HEK293 (cell line): ENCODE measurements around the gene COPG1.

Source experiments
- BCL11A ChIP-seq: fragments of 450-650 bp; formaldehyde crosslinking; IDR thresholded peaks from 2 replicates; pipeline ENCODE4 v1.5.1; 2016; ENCODE audit warnings: low read depth, missing biosample characterization, missing genetic modification characterization
- IKZF3 ChIP-seq: fragments of 450-650 bp; IDR thresholded peaks from 2 replicates; pipeline ENCODE4 v1.5.0; 2018; ENCODE audit warnings: missing biosample characterization, mild to moderate bottlenecking, missing genetic modification characterization, moderate library complexity
- MYNN ChIP-seq: fragments of 450-650 bp; formaldehyde crosslinking; IDR thresholded peaks from 2 replicates; pipeline ENCODE4 v1.5.1; 2016; ENCODE audit warnings: missing biosample characterization, missing genetic modification characterization, borderline replicate concordance
- OVOL3 ChIP-seq: fragments of 450-650 bp; formaldehyde crosslinking; IDR thresholded peaks from 2 replicates; pipeline ENCODE4 v1.5.1; 2016; ENCODE audit warnings: missing biosample characterization, missing genetic modification characterization
- SETDB1 ChIP-seq: IDR thresholded peaks from one replicate; pipeline ENCODE4 v1.6.1; 2017; ENCODE audit warnings: mild to moderate bottlenecking, low read length, moderate library complexity, mixed read lengths; ENCODE audit not compliant: insufficient read length
- ZBTB21 ChIP-seq: fragments of 450-650 bp; formaldehyde crosslinking; IDR thresholded peaks from 2 replicates; pipeline ENCODE4 v1.5.1; 2017; ENCODE audit warnings: missing biosample characterization, missing genetic modification characterization
- ZNF121 ChIP-seq: fragments of 450-650 bp; formaldehyde crosslinking; IDR thresholded peaks from 2 replicates; pipeline ENCODE4 v1.5.1; 2016; ENCODE audit warnings: missing biosample characterization, missing genetic modification characterization
- ZNF16 ChIP-seq: fragments of 450-650 bp; formaldehyde crosslinking; IDR thresholded peaks from 2 replicates; pipeline ENCODE4 v1.5.1; 2016; ENCODE audit warnings: low read depth, missing biosample characterization, missing genetic modification characterization
- ZNF561 ChIP-seq: fragments of 450-650 bp; IDR thresholded peaks from 2 replicates; pipeline ENCODE4 v1.5.1; 2018; ENCODE audit warnings: missing biosample characterization, missing genetic modification characterization, borderline replicate concordance
- ZNF701 ChIP-seq: fragments of 450-650 bp; formaldehyde crosslinking; IDR thresholded peaks from 2 replicates; pipeline ENCODE4 v1.5.1; 2016; ENCODE audit warnings: missing biosample characterization, missing genetic modification characterization
- ZNF785 ChIP-seq: fragments of 450-650 bp; formaldehyde crosslinking; IDR thresholded peaks from 2 replicates; pipeline ENCODE4 v1.5.1; 2016; ENCODE audit warnings: missing biosample characterization, missing genetic modification characterization

DNA sequence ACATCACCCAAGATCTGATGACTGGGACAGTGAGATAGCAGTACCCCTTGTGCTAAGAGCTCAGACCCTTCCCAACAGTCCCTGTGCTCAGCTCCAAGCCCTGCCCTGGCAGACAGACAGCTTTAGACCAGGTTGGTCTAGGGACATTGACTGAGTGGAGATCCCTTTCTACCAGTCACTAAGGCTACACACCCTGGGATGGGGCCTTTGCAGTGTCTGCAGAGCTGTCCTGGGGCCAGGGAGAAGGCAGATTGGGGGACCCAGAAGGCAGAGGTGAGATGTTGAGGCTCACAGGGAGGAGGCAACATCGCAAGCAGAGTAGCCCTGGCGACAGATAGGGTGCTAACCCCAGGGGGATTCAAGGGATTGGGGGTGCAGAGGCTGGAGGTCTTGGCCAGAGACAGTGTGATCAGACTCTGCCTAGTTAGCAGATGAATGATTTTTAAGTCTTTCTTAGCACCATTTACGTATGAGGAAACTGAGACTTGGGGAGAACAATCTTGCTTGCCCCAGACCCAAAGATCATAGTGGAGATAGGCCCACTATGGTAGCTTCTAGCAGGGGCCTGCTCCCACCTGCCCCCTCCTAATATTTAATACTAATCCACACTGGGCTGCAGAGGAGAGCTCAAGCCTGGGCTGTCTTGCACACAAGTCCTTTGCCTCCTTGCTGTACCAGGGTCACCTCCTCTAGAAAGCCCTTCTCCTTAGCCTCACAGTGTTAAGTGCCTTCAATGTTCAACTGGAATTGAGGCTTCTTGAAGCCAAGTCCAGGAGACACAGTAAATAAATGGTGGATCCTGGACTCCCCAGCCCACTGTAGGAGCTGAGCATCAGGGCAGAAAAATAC is 61.9 kb downstream of the COPG1 start:
- TF ChIP-seq ZNF561 (tag by site-specific recombination) (no peak), ZBTB21 (tag by site-specific recombination) (no peak), SETDB1 (no peak), ZNF16 (tag by site-specific recombination) (no peak), ZNF701 (tag by site-specific recombination) (no peak), MYNN (tag by site-specific recombination) (no peak), OVOL3 (tag by site-specific recombination) (no peak), ZNF785 (no peak), BCL11A (no peak), IKZF3 (tag by site-specific recombination) (no peak), ZNF121 (tag by site-specific recombination) (no peak)
